Measurements from ENCODE around the gene TK1. TPM values are rescaled to one million over a fixed set of nuclear protein-coding genes. Genes with fewer than 3 reads are reported as not detected.
A peak's percentile ranks its signal among the peaks of the same experiment; 100 is the strongest.

Gene TK1
- total RNA-seq, 8 experiments from 2014 or later: 0.50 to 59.5 (median 1.9) TPM

DNA sequence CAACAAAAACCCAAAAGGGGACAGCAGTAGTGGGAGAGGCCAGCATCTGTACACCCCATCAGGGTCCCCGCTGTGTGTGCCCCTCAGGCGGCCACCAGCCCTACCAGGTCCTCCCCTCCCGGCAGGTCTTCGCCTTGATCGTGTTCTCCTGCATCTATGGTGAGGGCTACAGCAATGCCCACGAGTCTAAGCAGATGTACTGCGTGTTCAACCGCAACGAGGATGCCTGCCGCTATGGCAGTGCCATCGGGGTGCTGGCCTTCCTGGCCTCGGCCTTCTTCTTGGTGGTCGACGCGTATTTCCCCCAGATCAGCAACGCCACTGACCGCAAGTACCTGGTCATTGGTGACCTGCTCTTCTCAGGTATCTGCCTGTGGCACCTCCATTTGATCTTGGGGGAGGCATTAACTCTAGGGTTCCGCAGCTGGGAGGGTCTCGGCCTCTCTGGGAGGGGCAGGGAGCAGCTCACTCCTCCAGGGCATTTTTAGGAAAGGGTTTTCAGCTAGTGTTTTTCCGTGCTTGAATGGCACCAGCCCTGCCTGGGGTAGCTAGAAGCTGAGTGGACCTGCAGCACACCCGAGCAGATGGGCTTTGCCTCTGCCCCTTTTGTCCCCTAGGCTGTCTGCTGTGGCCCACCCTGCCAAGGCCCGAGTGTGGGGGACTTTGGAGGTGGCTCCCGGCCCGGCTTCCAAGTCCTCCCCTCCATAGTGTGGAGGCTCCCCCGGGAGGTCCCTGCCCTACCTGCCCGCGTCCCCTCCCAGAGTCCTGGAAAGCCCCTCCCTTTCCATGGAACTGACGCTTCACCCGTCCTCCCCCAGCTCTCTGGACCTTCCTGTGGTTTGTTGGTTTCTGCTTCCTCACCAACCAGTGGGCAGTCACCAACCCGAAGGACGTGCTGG is 15.9 kb downstream of the TK1 start:
- no peak for ATAC-seq (replicated peaks in 6 of 8)
- Histone ChIP-seq H3K4me1 (replicated peaks in 1 of 2) (peaks cover 0 to 5% of the 10 kb centered on the region in 2 donors), H3K4me3 (no peak overlapping the region), H3K27ac (no peak overlapping the region)
- 10 to 87% methylated on average over 2 to 3 of the region's 31 CpGs; no CpG with 5 or more reads in 8 of the 10 experiments for WGBS, 10 experiments
- in situ Hi-C loops (cut with MboI; ENCODE audit: low pct_unique_long_range_greater_than_20kb in 2 of 9, low sequenced_read_pairs in 9 of 9, unreplicated experiment in 9 of 9): no loop called here

DNA sequence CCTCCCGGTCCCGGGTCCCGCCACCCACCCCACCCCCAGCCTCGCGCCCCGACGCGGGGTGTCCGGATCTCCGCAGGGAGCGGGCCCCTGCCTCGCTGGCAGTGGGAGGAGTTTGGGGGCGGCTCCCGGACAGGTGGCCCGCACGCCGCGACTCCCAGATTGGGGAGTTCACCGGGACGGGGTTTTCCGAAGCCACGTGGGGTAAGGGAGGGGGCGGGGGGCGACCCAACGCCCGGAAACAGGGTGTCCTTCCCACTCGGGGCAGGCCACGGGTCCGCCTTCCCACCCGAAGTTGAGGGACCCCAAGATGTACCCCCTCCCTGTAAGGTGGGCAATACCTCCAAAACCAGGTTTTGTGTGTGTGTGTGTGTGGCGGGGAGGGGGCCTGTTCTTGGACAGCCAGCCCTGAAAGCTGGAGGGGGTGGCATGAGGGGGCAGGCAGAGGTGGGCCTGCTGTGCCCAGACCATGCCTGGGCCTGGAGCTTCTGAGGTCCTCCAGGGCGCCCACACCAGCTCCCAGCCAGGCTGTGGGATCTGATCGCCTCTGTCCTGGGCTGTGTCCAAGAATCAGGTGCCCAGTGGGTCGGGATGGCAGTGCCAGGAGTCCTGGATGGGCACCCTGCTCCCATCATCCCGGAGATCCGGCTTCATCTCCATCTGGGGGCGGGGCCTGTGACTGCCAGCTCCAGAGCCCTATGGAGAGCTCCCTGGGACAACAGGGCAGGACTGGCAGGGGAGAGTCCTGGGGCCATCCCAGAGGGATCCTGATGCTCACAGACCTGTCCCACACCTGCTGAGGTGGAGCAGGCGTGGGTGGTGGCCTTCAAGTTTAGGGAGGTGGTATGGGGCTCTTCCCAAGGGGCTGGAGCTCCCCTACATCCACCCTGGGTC is 17.7 kb downstream of the TK1 start:
- in situ Hi-C loops (cut with MboI; ENCODE audit: low pct_unique_long_range_greater_than_20kb in 2 of 9, low sequenced_read_pairs in 9 of 9, unreplicated experiment in 9 of 9): no loop called here
- H3K27ac ChIP-seq: no peak overlapping the region
- peaks cover 0 to 5% of the 10 kb centered on the region in 2 donors for H3K4me1 ChIP-seq (replicated peaks in 1 of 2)
- ATAC-seq (replicated peaks in 6 of 8): peak; percentile 23 to 60 (median 48)
- peak overlapping the region; percentile 54 to 81 (median 70) for H3K4me3 ChIP-seq
- WGBS, 10 experiments: 0 to 20% methylated on average over 1 of the region's 38 CpGs; no CpG with 5 or more reads in 8 of the 10 experiments

DNA sequence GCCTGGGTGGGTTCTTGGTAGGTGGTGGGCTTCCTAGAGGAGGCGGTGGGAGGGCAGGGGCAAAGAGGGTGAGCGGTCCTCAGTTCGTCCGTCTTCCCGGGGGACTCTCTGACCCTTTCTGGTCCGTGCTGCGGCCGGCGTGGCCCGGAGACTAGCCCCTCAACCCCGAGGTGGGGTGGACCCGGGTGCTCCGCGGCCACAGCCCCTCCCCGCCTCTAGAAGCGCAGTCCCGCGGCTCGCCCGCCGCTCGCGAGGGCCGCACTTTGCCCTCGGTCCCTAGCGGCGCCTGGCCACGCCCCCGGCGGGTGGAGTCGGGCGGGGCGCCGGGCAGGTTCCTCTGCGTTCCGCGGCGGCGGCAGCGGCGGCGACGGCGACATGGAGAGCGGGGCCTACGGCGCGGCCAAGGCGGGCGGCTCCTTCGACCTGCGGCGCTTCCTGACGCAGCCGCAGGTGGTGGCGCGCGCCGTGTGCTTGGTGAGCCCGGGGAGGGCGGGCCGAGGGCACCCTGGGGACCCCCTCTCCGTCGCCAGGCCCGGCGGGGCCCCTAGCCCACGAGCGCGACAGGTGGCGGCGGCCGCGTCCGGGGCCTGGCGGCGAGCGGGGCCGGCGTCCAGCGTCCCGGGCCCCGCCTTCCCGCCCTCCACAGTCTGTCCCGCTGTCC is 18.5 kb downstream of the TK1 start, which contains the start of gene SYNGR2:
TSS of gene SYNGR2 (plus strand) at position 340 of the 661 bp plus-strand sequence. CDS start at position 376, 36 bp downstream.
- H3K4me1 ChIP-seq (replicated peaks in 1 of 2): peaks cover 0 to 5% of the 10 kb centered on the region in 2 donors
- no peak within 1 kb of the TSS for H3K27ac ChIP-seq
- no CpG with 5 or more reads among the region's 84 CpGs for WGBS, 10 experiments
- in situ Hi-C loops (cut with MboI; ENCODE audit: low pct_unique_long_range_greater_than_20kb in 2 of 9, low sequenced_read_pairs in 9 of 9, unreplicated experiment in 9 of 9): no loop called here
- peak within 1 kb of the TSS; percentile 54 to 81 (median 70) for H3K4me3 ChIP-seq
- ATAC-seq (replicated peaks in 6 of 8): peak; percentile 68 to 87 (median 80)

DNA sequence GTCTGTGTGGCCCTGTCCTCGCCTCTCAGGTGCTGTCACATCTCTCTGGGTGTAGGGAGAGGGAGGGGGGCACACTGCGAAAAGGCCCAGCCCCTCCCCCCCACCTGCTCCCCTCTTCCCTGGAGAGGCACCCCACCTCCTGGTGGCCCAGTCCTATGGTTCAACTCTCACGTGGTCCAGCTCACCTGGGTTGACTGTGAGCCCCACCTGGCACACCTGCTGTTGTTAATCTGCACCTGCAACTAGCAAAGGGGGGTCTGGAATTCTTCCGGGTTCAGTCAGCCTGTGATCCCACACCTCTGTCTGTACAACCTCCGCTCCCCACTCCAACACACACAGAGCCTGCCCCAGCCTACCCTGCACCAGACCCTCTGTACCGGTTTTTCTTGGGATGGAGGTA is 20.4 kb downstream of the TK1 start:
- Histone ChIP-seq H3K27ac (no peak overlapping the region), H3K4me1 (replicated peaks in 1 of 2) (peaks cover 0 to 3% of the 10 kb centered on the region in 2 donors), H3K4me3 (no peak overlapping the region)
- ATAC-seq (replicated peaks in 6 of 8): no peak
- 0 to 100% methylated on average over 1 of the region's 6 CpGs; no CpG with 5 or more reads in 8 of the 10 experiments for WGBS, 10 experiments
- in situ Hi-C loops (cut with MboI; ENCODE audit: low pct_unique_long_range_greater_than_20kb in 2 of 9, low sequenced_read_pairs in 9 of 9, unreplicated experiment in 9 of 9): no loop called here

DNA sequence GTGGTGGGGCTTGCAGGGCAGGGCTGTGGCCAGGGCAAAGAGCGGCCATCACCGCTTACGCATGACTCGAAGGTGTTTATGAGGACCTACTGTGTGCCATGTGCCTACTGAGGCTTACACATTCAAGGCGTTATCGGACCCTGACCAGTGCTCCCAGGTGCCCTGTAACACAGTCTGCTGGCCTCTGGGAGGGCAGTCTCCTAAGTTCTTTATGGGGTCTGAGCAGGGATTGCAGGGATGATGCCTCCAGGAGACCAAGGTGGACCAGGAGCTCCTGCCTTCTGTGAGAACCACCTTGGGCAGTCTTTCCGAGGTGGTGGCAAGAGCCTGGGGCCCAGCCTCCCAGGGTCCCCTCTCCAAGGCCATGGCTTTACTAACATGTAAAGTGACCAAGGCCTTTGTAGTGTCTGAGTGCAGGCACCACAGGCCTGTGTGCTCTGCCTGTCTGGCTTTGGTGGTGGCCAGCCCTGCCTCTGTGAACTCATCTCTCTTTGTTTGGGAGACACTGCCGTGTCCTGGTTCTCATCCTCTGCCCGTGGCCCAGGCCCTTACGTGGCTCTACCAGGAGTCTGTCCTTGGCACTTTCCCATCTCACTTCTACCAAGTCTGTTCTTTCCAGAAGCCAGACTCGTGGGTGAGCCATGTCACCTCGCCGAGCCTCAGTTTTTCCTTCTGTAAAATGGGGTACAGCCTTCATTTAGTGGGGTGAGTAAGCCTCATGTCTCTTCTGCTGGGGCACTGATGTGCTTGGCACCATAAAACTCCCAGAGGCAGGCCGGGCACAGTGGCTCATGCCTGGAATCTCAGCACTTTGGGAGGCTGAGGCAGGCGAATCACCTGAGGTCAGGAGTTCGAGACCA is 21.9 kb downstream of the TK1 start:
- Histone ChIP-seq H3K27ac (no peak overlapping the region), H3K4me3 (no peak overlapping the region), H3K4me1 (replicated peaks in 1 of 2) (peaks cover 0 to 3% of the 10 kb centered on the region in 2 donors)
- WGBS, 10 experiments: 70 to 100% (median 89%) methylated on average over 2 to 8 of the region's 16 CpGs; no CpG with 5 or more reads in 5 of the 10 experiments
- in situ Hi-C loops (cut with MboI; ENCODE audit: low pct_unique_long_range_greater_than_20kb in 2 of 9, low sequenced_read_pairs in 9 of 9, unreplicated experiment in 9 of 9): no loop called here
- ATAC-seq (replicated peaks in 6 of 8): no peak

- H3K4me1 ChIP-seq (replicated peaks in 1 of 2): no peaks in the 10 kb centered on the region
Observed at GRCh38 chr17:78163881-78164747, 22.7 kb downstream of the TK1 start.

DNA sequence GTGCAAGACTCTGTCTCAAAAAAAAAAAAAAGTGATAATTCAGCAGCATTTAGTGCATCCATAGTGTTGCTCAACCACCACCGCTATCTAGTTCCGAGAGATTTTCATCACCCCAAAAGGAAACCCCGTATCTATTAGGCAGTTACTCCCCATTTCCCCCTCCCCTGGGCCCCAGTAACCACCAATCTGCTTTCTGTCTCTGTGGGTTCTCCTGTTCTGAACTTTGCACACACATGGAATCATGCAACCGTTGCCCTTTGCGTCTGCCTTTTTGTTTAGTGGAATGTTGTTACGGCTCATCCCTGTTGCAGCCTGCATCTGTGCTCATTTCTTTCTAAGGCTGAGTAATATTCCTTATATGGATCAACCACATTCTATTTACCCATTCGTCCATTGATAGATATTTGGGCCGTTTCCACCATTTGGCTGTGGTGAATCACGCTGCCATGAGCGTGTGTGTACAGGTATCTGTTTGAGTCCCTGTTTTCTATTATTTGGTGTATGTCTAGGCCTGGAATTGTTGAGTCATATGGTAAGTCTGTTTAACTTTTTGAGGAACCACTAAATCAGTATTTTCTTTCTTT is 27.2 kb downstream of the TK1 start:
- H3K4me3 ChIP-seq: no peak overlapping the region
- H3K27ac ChIP-seq: no peak overlapping the region
- 36 to 100% (median 90%) methylated on average over 1 to 8 of the region's 10 CpGs; no CpG with 5 or more reads in 1 of the 10 experiments for WGBS, 10 experiments
- in situ Hi-C loops (cut with MboI; ENCODE audit: low pct_unique_long_range_greater_than_20kb in 2 of 9, low sequenced_read_pairs in 9 of 9, unreplicated experiment in 9 of 9): no loop called here
- no peak for ATAC-seq (replicated peaks in 6 of 8)
- H3K4me1 ChIP-seq (replicated peaks in 1 of 2): no peaks in the 10 kb centered on the region

More at GRCh38 chr17:78163881-78164747, 22.7 kb downstream of the TK1 start:
- H3K4me3 ChIP-seq: no peak overlapping the region
- in situ Hi-C loops (cut with MboI; ENCODE audit: low pct_unique_long_range_greater_than_20kb in 2 of 9, low sequenced_read_pairs in 9 of 9, unreplicated experiment in 9 of 9): no loop called here
- no peak overlapping the region for H3K27ac ChIP-seq
- WGBS, 10 experiments: 67 to 100% (median 96%) methylated on average over 2 to 5 of the region's 22 CpGs; no CpG with 5 or more reads in 6 of the 10 experiments
- ATAC-seq (replicated peaks in 6 of 8): no peak

DNA sequence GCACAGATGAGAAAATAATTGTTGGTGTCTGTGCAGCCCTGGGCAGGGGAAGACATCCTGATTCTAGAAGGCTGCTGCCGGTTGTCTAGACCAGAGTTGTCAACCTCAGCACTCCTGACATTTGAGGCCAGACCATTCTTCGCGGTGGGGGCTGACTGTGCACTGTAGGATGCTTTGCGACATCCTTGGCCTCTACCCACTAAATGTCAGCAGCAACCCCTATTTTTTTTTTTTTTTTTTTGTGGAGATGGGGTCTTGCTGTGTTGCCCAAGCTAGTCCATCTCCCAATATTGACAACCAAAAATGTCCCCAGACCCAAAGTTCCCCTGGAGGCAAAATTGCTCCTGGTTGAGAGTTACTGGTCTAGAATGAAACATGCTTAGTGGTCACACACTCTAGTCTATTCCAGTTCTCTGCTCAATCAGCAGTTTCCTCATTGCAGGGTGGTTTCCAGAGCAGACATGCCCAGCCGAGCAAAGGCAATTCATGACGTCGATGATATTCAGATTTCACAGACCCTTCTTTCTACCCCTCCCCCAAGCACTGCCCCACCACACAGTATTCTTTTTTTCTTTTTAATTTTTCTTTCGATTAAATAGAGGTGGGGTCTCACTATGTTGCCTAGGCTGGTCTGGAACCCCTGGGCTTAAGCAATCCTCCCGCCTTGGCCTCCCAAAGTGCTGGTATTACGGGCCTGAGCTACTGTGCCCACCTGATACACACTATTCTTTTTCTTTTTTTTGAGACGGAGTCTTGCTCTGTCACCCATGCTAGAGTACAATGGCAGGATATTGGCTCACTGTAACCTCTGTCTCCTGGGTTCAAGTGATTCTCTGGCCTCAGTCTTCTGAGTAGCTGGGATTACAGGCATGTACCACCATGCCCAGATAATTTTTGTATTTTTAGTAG is 31.7 kb downstream of the TK1 start:
- 81 to 100% (median 88%) methylated on average over 1 to 10 of the region's 11 CpGs for WGBS, 10 experiments
- peaks cover 0 to 8% of the 10 kb centered on the region in 2 donors for H3K4me1 ChIP-seq (replicated peaks in 1 of 2)
- in situ Hi-C loops (cut with MboI; ENCODE audit: low pct_unique_long_range_greater_than_20kb in 2 of 9, low sequenced_read_pairs in 9 of 9, unreplicated experiment in 9 of 9): no loop called here
- no peak overlapping the region for H3K4me3 ChIP-seq
- peak in 6 of 8 experiments; percentile 16 to 56 (median 42) for ATAC-seq (replicated peaks in 6 of 8)
- no peak overlapping the region for H3K27ac ChIP-seq

DNA sequence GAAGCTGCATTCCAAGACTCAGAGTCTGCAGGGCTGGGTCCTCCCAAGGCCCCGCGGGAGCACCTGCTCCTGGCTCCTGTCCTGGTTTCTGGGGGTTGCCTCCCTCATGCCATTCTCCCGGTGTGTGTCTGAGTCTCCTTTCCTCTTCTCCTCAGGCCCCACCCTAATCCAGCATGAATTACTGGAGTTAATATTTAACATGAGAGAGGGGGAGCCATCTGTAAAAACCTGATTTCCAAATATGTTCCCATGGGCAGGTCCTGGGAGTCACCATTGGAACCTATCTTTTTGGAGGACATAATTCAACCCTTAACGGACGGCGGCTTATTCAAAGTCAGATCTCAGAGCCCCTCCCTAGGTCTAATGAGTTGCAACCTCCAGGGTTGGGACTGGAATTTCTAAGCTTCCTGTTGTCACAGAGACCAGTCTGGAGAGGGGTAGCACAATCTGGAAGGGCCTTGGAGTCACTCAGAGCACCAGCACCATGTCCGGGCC is 35.3 kb downstream of the TK1 start:
- peak in 3 of 8 experiments; percentile 85 to 97 (median 88) for ATAC-seq (replicated peaks in 6 of 8)
- WGBS, 10 experiments: 0 to 89% (median 47%) methylated on average over 1 to 6 of the region's 7 CpGs; no CpG with 5 or more reads in 3 of the 10 experiments

More for the DNA sequence above, 35.3 kb downstream of the TK1 start:
- Histone ChIP-seq H3K4me1 (replicated peaks in 1 of 2) (peaks cover 0 to 14% of the 10 kb centered on the region in 2 donors), H3K27ac (no peak overlapping the region), H3K4me3 (no peak overlapping the region)
- in situ Hi-C loops (cut with MboI; ENCODE audit: low pct_unique_long_range_greater_than_20kb in 2 of 9, low sequenced_read_pairs in 9 of 9, unreplicated experiment in 9 of 9): no loop called here

Data from motor neuron (in vitro differentiated cells).